Vagina (tissue), 2 donors: ENCODE measurements around the gene FHIT.

Experiments used
- CTCF ChIP-seq, 3 experiments: fragments of 450-650 bp in 2 of 3; fragments of 200-600 bp in 1 of 3; sonication (generic) in 1 of 3; IDR thresholded peaks; one replicate each; pipeline ENCODE4 v1.5.1; 2017 to 2019; ENCODE audit warnings: antibody characterized with exemption in 3 of 3, mild to moderate bottlenecking in 2 of 3, moderate library complexity in 2 of 3
- POLR2A ChIP-seq, 2 donors: fragments of 450-650 bp; IDR thresholded peaks; one replicate each; pipeline ENCODE4 v1.6.1; 2017; ENCODE audit warnings: antibody characterized with exemption in 2 of 2, mild to moderate bottlenecking in 2 of 2, moderate library complexity in 2 of 2

- TF ChIP-seq CTCF (IDR thresholded peaks at IDR 0.05) (no peak), POLR2A (IDR thresholded peaks at IDR 0.05) (no peak)
Observed at GRCh38 chr3:60826511-60826910, 424.7 kb downstream of the FHIT start.
